ENCODE data around the gene TSSC4. TPM values are rescaled to one million over a fixed set of nuclear protein-coding genes. Genes with fewer than 3 reads are reported as not detected.
A peak's percentile ranks its signal among the peaks of the same experiment; 100 is the strongest.

The TSSC4 gene
- total and polyA plus RNA-seq, 9 of the 15 experiments (the other 6 are each of a cell fraction or from before 2014, with no cell fraction given), result 0.41 to 54.2 (median 11.0) TPM

- TF ChIP-seq BCLAF1 (IDR thresholded peaks at IDR 0.05; ENCODE audit: borderline replicate concordance in 1 of 2, control insufficient read depth in 1 of 2, low read depth in 2 of 2, low read length in 1 of 2) (peak in 1 of 2 experiments; percentile 92; a peak in 2 of 4 replicates), ATF1 (CRISPR knock-in tag; IDR thresholded peaks at IDR 0.05) (peak; percentile 76), ATF1 (tag; IDR thresholded peaks at IDR 0.05) (peak; percentile 98), YY1 (IDR thresholded peaks at IDR 0.05; ENCODE audit: borderline replicate concordance in 1 of 3, control insufficient read depth in 1 of 3, extremely low read depth in 1 of 3, insufficient read depth in 3 of 3, insufficient read length in 1 of 3, insufficient replicate concordance in 2 of 3, low read depth in 1 of 3, low read length in 2 of 3) (peak in 1 of 3 experiments; percentile 85), ILF3 (IDR thresholded peaks at IDR 0.05; ENCODE audit: borderline replicate concordance) (peak; percentile 59; the same call in 1 of the 2 replicates), U2AF1 (optimal IDR thresholded peaks at IDR 0.05; ENCODE audit: low read depth, low read length) (no peak), FOXM1 (IDR thresholded peaks at IDR 0.05; ENCODE audit: low read depth) (no peak), FOXM1 (CRISPR knock-in tag; IDR thresholded peaks at IDR 0.05; ENCODE audit: low read depth) (no peak), PHF8 (IDR thresholded peaks at IDR 0.05; ENCODE audit: borderline replicate concordance, low read length) (peak; percentile 62; the same call in 1 of the 2 replicates), NR2F6 (CRISPR knock-in tag; IDR thresholded peaks at IDR 0.05) (no peak), UBTF (IDR thresholded peaks at IDR 0.05; ENCODE audit: borderline replicate concordance in 1 of 2, low read depth in 2 of 2, low read length in 2 of 2) (peak; percentile 40 to 70; a peak in 1 of 4 replicates), IRF9 (tag; IDR thresholded peaks at IDR 0.05) (no peak)
Observed at GRCh38 chr11:2400069-2400761, at the start of gene TSSC4 (continued).

Measured in K562 (cell line).